Panc1 (cell line): ENCODE results near the gene DIDO1.

Experiments used
- POLR2AphosphoS5 ChIP-seq: IDR thresholded peaks from 2 replicates; pipeline ENCODE4 v1.6.1; 2012; ENCODE audit warnings: mild to moderate bottlenecking, low read depth, low read length, moderate library complexity
- TCF7L2 ChIP-seq: IDR thresholded peaks from 2 replicates; pipeline ENCODE4 v1.6.1; 2011; ENCODE audit warnings: mild to moderate bottlenecking, low read depth, low read length, inconsistent platforms
- TF ChIP-seq, protein P1 (sequence below): fragments of 450-650 bp; IDR thresholded peaks from 2 replicates; pipeline ENCODE4 v1.5.1; 2017; ENCODE audit warnings: mild to moderate bottlenecking
- TF ChIP-seq, protein P2 (sequence below), 2 experiments: IDR thresholded peaks; 2 replicates each; pipeline ENCODE4 v1.6.1; 2011 to 2012; ENCODE audit warnings: low read depth in 2 of 2, control low read depth in 1 of 2, low read length in 1 of 2, mild to moderate bottlenecking in 1 of 2, moderate library complexity in 1 of 2; ENCODE audit not compliant: insufficient read depth in 1 of 2

DNA sequence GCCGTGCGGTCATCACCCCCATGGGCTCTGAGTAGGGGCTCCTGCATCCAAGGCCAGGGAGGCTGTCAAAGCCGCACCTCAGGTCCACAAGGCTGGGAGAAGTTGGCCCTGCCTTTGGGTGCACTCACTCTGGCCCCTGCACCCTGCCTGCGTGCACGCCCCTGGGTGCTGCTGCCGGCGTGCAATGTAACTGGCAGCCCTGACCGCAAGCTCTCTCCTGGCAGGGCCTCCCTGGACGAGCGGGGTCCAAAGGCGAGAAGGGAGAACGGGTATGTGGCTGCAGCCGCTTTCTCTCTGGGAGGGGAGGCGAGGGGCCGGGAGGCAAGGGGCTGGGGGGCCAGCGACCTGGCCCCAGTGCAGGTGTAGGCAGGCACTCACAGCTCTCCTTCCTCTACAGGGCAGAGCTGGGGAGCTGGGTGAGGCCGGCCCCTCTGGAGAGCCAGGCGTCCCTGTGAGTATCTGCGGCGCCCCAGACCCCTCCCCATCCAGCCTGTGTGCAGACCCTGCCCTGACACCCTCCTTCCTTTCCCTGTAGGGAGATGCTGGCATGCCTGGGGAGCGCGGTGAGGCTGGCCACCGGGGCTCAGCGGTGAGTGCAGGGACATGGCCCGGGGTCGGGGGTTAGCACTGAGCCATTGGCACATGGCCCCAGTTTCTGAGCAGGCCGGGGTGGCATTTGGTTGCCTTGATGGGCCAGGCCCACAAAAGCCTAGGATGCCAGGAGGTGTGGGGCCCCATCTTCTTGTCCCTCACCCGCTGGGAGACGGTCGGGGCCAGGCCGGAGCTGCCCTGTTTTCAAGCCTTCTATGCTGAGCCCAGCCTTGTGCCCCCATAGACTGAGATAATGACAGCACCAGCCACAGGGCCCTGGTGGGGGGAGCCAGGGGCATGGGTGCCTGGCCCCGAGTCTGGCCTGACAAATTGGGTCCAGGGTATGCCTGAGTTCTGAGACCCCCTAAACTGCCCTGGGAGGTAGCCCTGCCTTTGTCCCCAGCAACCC, 96.8 kb downstream of the DIDO1 start:
- TF ChIP-seq, protein P1, sequence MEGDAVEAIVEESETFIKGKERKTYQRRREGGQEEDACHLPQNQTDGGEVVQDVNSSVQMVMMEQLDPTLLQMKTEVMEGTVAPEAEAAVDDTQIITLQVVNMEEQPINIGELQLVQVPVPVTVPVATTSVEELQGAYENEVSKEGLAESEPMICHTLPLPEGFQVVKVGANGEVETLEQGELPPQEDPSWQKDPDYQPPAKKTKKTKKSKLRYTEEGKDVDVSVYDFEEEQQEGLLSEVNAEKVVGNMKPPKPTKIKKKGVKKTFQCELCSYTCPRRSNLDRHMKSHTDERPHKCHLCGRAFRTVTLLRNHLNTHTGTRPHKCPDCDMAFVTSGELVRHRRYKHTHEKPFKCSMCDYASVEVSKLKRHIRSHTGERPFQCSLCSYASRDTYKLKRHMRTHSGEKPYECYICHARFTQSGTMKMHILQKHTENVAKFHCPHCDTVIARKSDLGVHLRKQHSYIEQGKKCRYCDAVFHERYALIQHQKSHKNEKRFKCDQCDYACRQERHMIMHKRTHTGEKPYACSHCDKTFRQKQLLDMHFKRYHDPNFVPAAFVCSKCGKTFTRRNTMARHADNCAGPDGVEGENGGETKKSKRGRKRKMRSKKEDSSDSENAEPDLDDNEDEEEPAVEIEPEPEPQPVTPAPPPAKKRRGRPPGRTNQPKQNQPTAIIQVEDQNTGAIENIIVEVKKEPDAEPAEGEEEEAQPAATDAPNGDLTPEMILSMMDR = no peak
- TF ChIP-seq POLR2AphosphoS5 (no peak), TCF7L2 (no peak)
- TF ChIP-seq, protein P2, sequence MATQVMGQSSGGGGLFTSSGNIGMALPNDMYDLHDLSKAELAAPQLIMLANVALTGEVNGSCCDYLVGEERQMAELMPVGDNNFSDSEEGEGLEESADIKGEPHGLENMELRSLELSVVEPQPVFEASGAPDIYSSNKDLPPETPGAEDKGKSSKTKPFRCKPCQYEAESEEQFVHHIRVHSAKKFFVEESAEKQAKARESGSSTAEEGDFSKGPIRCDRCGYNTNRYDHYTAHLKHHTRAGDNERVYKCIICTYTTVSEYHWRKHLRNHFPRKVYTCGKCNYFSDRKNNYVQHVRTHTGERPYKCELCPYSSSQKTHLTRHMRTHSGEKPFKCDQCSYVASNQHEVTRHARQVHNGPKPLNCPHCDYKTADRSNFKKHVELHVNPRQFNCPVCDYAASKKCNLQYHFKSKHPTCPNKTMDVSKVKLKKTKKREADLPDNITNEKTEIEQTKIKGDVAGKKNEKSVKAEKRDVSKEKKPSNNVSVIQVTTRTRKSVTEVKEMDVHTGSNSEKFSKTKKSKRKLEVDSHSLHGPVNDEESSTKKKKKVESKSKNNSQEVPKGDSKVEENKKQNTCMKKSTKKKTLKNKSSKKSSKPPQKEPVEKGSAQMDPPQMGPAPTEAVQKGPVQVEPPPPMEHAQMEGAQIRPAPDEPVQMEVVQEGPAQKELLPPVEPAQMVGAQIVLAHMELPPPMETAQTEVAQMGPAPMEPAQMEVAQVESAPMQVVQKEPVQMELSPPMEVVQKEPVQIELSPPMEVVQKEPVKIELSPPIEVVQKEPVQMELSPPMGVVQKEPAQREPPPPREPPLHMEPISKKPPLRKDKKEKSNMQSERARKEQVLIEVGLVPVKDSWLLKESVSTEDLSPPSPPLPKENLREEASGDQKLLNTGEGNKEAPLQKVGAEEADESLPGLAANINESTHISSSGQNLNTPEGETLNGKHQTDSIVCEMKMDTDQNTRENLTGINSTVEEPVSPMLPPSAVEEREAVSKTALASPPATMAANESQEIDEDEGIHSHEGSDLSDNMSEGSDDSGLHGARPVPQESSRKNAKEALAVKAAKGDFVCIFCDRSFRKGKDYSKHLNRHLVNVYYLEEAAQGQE (IDR thresholded peaks at IDR 0.05; ENCODE audit: insufficient read depth in 1 of 2, low read depth in 2 of 2, low read length in 1 of 2) = no peak
